B cell (primary cell): ENCODE measurements around the gene CDKAL1. TPM values are rescaled to one million over a fixed set of nuclear protein-coding genes. Genes with fewer than 3 reads are reported as not detected.

ENCODE experiments used
- ATAC-seq: fragments of 200-7000 bp; cut with Tn5 transposase; one replicate; pipeline ENCODE4 v1.10.0; 2021; ENCODE audit warnings: low read depth, mild to moderate bottlenecking, moderate number of reproducible peaks, moderate library complexity
- CTCF ChIA-PET: fragments of 350-600 bp; sonication (Branson Sonifier 250); formaldehyde crosslinking; loops from one replicate; lab custom pipeline; 2021; ENCODE audit warnings: antibody characterized with exemption, inconsistent platforms; lab: Charles Lee
- POLR2A ChIA-PET: fragments of 350-600 bp; sonication (Branson Sonifier 250); formaldehyde crosslinking; loops from one replicate; lab custom pipeline; 2021; ENCODE audit warnings: antibody characterized with exemption; lab: Charles Lee
- DNase-seq: peaks from one replicate; pipeline ENCODE4 v3.0.0; 2013
- H2AFZ ChIP-seq: 2 replicates; pipeline ENCODE4 v1.6.1; 2012; ENCODE audit warnings: mild to moderate bottlenecking, low read depth, low read length; ENCODE audit not compliant: insufficient read depth, poor library complexity, severe bottlenecking
- H3K27ac ChIP-seq, 2 donors: 1 replicate in 1 of 2; 2 replicates in 1 of 2; pipeline ENCODE4 v1.5.1; 2012 to 2013; ENCODE audit warnings: low read length in 2 of 2, mild to moderate bottlenecking in 2 of 2, moderate library complexity in 1 of 2
- H3K27me3 ChIP-seq, 4 experiments: fragments of 200-600 bp in 1 of 4; sonication (generic) in 1 of 4; replicated peaks in 1 of 4; 1 replicate in 2 of 4; 2 replicates in 2 of 4; pipeline versions ENCODE4 v1.6.1 to v1.7.0; 2013 to 2016; ENCODE audit warnings: low read length in 3 of 4, mild to moderate bottlenecking in 2 of 4, mixed read lengths in 1 of 4, moderate library complexity in 1 of 4; ENCODE audit not compliant: insufficient read depth in 4 of 4, control insufficient read depth in 3 of 4; ENCODE audit errors: control extremely low read depth in 1 of 4
- H3K36me3 ChIP-seq, 2 experiments: replicated peaks in 1 of 2; 1 replicate in 1 of 2; 2 replicates in 1 of 2; pipeline versions ENCODE4 v1.6.1 to v1.7.1; 2013; ENCODE audit warnings: low read length in 1 of 2; ENCODE audit not compliant: insufficient read depth in 2 of 2, control insufficient read depth in 1 of 2; ENCODE audit errors: control extremely low read depth in 1 of 2, extremely low read depth in 1 of 2
- H3K4me1 ChIP-seq, 2 donors: fragments of 200-600 bp in 1 of 2; sonication (generic) in 1 of 2; 1 replicate in 1 of 2; 2 replicates in 1 of 2; pipeline versions ENCODE4 v1.5.1 to v1.6.1; 2013 to 2017; ENCODE audit warnings: low read length in 2 of 2; ENCODE audit not compliant: control insufficient read depth in 2 of 2, insufficient read depth in 2 of 2
- H3K4me2 ChIP-seq: replicated peaks from 2 replicates; pipeline ENCODE3; 2012; ENCODE audit warnings: mild to moderate bottlenecking, low read depth, low read length; ENCODE audit not compliant: poor library complexity, severe bottlenecking
- H3K4me3 ChIP-seq, 5 experiments: fragments of 200-600 bp in 1 of 5; sonication (generic) in 1 of 5; 1 replicate in 3 of 5; 2 replicates in 2 of 5; pipeline versions ENCODE4 v1.5.1 to v1.7.0; 2011 to 2016; ENCODE audit warnings: low read length in 4 of 5, mild to moderate bottlenecking in 4 of 5, low read depth in 2 of 5, control low read depth in 1 of 5, moderate library complexity in 1 of 5; ENCODE audit not compliant: insufficient read depth in 1 of 5; ENCODE audit errors: control extremely low read depth in 1 of 5, extremely low read depth in 1 of 5
- H3K79me2 ChIP-seq: fragments of 200-600 bp; sonication (generic); one replicate; pipeline ENCODE4 v1.6.0; 2016; ENCODE audit warnings: low read length; ENCODE audit not compliant: control insufficient read depth, insufficient read depth
- H3K9ac ChIP-seq: fragments of 200-600 bp; sonication (generic); 2 replicates; pipeline ENCODE4 v1.6.1; 2017; ENCODE audit warnings: mild to moderate bottlenecking, low read length, moderate library complexity
- H3K9me3 ChIP-seq, 3 donors: one replicate each; pipeline versions ENCODE4 v1.6.1 to v1.7.1; 2013; ENCODE audit warnings: low read length in 2 of 3; ENCODE audit not compliant: control insufficient read depth in 2 of 3, insufficient read depth in 1 of 3; ENCODE audit errors: control extremely low read depth in 1 of 3
- H4K20me1 ChIP-seq: 2 replicates; pipeline ENCODE4 v1.6.0; 2012; ENCODE audit warnings: mild to moderate bottlenecking, low read length; ENCODE audit not compliant: insufficient read depth, control insufficient read depth, poor library complexity, severe bottlenecking
- H3K27ac Mint-ChIP-seq: one replicate; pipeline ENCODE4 v1.8.0; 2021; ENCODE audit warnings: mixed read lengths
- H3K27me3 Mint-ChIP-seq: one replicate; pipeline ENCODE4 v1.8.0; 2021; ENCODE audit warnings: mixed read lengths
- H3K4me1 Mint-ChIP-seq: one replicate; pipeline ENCODE4 v1.8.0; 2021; ENCODE audit warnings: mixed read lengths
- H3K4me3 Mint-ChIP-seq: one replicate; pipeline ENCODE4 v1.8.0; 2021; ENCODE audit warnings: mixed read lengths
- H3K9me3 Mint-ChIP-seq: one replicate; pipeline ENCODE4 v1.8.0; 2022; ENCODE audit warnings: mixed read lengths; ENCODE audit not compliant: insufficient read depth
- CTCF ChIP-seq: fragments of 200-600 bp; IDR thresholded peaks from one replicate; pipeline ENCODE4 v1.8.0; 2022; ENCODE audit warnings: antibody characterized with exemption, mild to moderate bottlenecking
- EZH2 ChIP-seq: IDR thresholded peaks from 2 replicates; pipeline ENCODE4 v1.6.1; 2012; ENCODE audit warnings: borderline replicate concordance, low read depth, mild to moderate bottlenecking, moderate library complexity, low read length; ENCODE audit not compliant: insufficient read depth, poor library complexity, severe bottlenecking
- WGBS: methylation state at CpG from one replicate; pipeline ENCODE4 v1.1.5; 2013; ENCODE audit warnings: missing lambda C conversion rate; ENCODE audit not compliant: insufficient coverage; 5-methylcytosine and 5-hydroxymethylcytosine counted together
- intact Hi-C: fragments of 100-400 bp; cut with micrococcal nuclease; formaldehyde crosslinking; loops from one replicate; pipeline ENCODE4 v1.10.0; 2022
- polyA plus RNA-seq: library from polyadenylated mRNA; depleted of rRNA; stranded (reverse); fragments of >200 nt; gene quantifications from 2 replicates; pipeline ENCODE4 v1.2.3, GENCODE V29; 2012
- total RNA-seq, 2 donors: library from RNA; stranded (reverse); fragments of 120-200 nt in 1 of 2; gene quantifications; 1 replicate in 1 of 2; 2 replicates in 1 of 2; pipeline versions ENCODE4 v1.2.3 to v1.2.4, GENCODE V29; 2013 to 2022

Gene CDKAL1
- total and polyA plus RNA-seq, 2 donors (not counting 1 experiment from before 2014, with no cell fraction given), result 6.1 to 33.3 TPM

GRCh38 chr6:20979076-20979475 lies 444.8 kb downstream of the CDKAL1 start:
- H3K9me3 ChIP-seq, result peaks cover 0 to 6% (median 4%) of the 10 kb centered on the region in 3 donors
- no peaks in the 10 kb centered on the region for H3K27me3 Mint-ChIP-seq

GRCh38 chr6:20983961-20984360 lies 449.7 kb downstream of the CDKAL1 start:
- Histone ChIP-seq H3K79me2 (no peaks in the 10 kb centered on the region), H3K9ac (no peak overlapping the region), H3K27me3 (no peaks in the 10 kb centered on the region), H3K36me3 (no peaks in the 10 kb centered on the region), H3K27ac (no peak overlapping the region), H3K9me3 (peaks cover 0 to 22% (median 11%) of the 10 kb centered on the region in 3 donors), H3K4me2 (no peak overlapping the region), H3K4me3 (no peak overlapping the region), H2AFZ (no peak overlapping the region), H4K20me1 (no peaks in the 10 kb centered on the region), H3K4me1 (no peaks in the 10 kb centered on the region)
- Mint-ChIP-seq H3K4me1 (no peaks in the 10 kb centered on the region), H3K4me3 (no peak overlapping the region), H3K27me3 (no peaks in the 10 kb centered on the region), H3K9me3 (peaks cover 11% of the 10 kb centered on the region), H3K27ac (no peak overlapping the region)
- DNase-seq (no peak), ATAC-seq (no peak)
- intact Hi-C loops, result no loop called here
- WGBS, result 100% methylated on average over 5 of the region's 5 CpGs
- TF ChIP-seq EZH2 (no peak), CTCF (no peak)
- CTCF ChIA-PET, result no interaction called here
- POLR2A ChIA-PET, result no interaction called here

More at GRCh38 chr6:20979076-20979475, 444.8 kb downstream of the CDKAL1 start:
- Histone ChIP-seq H4K20me1 (no peaks in the 10 kb centered on the region), H3K4me2 (no peak overlapping the region), H3K36me3 (no peaks in the 10 kb centered on the region), H3K27me3 (no peaks in the 10 kb centered on the region), H3K9ac (no peak overlapping the region), H3K4me1 (no peaks in the 10 kb centered on the region), H3K4me3 (no peak overlapping the region), H3K27ac (no peak overlapping the region), H2AFZ (no peak overlapping the region), H3K79me2 (no peaks in the 10 kb centered on the region)
- TF ChIP-seq EZH2, result no peak
- no peak for TF ChIP-seq CTCF
- intact Hi-C loops, result no loop called here
- CTCF ChIA-PET, result no interaction called here
- H3K27ac Mint-ChIP-seq, result no peak overlapping the region
- H3K4me3 Mint-ChIP-seq, result no peak overlapping the region
- no peak for DNase-seq
- ATAC-seq, result no peak
- WGBS, result no CpG with 5 or more reads among the region's 1 CpG
- peaks cover 4% of the 10 kb centered on the region for H3K4me1 Mint-ChIP-seq
- H3K9me3 Mint-ChIP-seq, result peaks cover 6% of the 10 kb centered on the region
- POLR2A ChIA-PET, result no interaction called here
